ENCODE measurements around the gene MYH7B. TPM values are rescaled to one million over a fixed set of nuclear protein-coding genes. Genes with fewer than 3 reads are reported as not detected.
A peak's percentile ranks its signal among the peaks of the same experiment; 100 is the strongest.

Gene MYH7B
- total RNA-seq, 3 donors from 2014 or later, result 0.76 to 1.9 (median 0.99) TPM

GRCh38 chr20:34976286-34976685 is 20.6 kb downstream of the MYH7B start:
- H3K4me1 ChIP-seq (ENCODE audit: low read depth), result no peaks in the 10 kb centered on the region
- DNase-seq, result peak in 1 of 3 donors; percentile 12
- no peak overlapping the region for H3K4me3 ChIP-seq
- H3K36me3 ChIP-seq (ENCODE audit: low read depth), result no peaks in the 10 kb centered on the region
- ATAC-seq, result no peak
- intact Hi-C loops (cut with DNase I, micrococcal nuclease), result no loop called here
- no peak for TF ChIP-seq CTCF (IDR thresholded peaks at IDR 0.05)
- no peaks in the 10 kb centered on the region for H3K9me3 ChIP-seq

- intact Hi-C loops (cut with DNase I, micrococcal nuclease), result no loop called here
- DNase-seq (peak in 1 of 3 donors; percentile 22), ATAC-seq (no peak)
- Histone ChIP-seq H3K4me3 (no peak overlapping the region), H3K4me1 (ENCODE audit: low read depth) (no peaks in the 10 kb centered on the region), H3K36me3 (ENCODE audit: low read depth) (no peaks in the 10 kb centered on the region), H3K9me3 (no peaks in the 10 kb centered on the region)
- no peak for TF ChIP-seq CTCF (IDR thresholded peaks at IDR 0.05)
Observed at GRCh38 chr20:34977365-34978091, 21.9 kb downstream of the MYH7B start.

GRCh38 chr20:34978092-34978744 is 22.6 kb downstream of the MYH7B start:
- ATAC-seq, result no peak
- Histone ChIP-seq H3K9me3 (no peaks in the 10 kb centered on the region), H3K36me3 (ENCODE audit: low read depth) (no peaks in the 10 kb centered on the region), H3K4me1 (ENCODE audit: low read depth) (peaks cover 3% of the 10 kb centered on the region), H3K4me3 (no peak overlapping the region)
- no peak for TF ChIP-seq CTCF (IDR thresholded peaks at IDR 0.05)
- intact Hi-C loops (cut with DNase I, micrococcal nuclease), result no loop called here
- DNase-seq, result peak in 2 of 3 donors; percentile 3 to 6

GRCh38 chr20:34979366-34980153 is 23.9 kb downstream of the MYH7B start:
- intact Hi-C loops (cut with DNase I, micrococcal nuclease), result no loop called here
- no peaks in the 10 kb centered on the region for H3K9me3 ChIP-seq
- H3K4me1 ChIP-seq (ENCODE audit: low read depth), result peaks cover 16% of the 10 kb centered on the region
- H3K36me3 ChIP-seq (ENCODE audit: low read depth), result no peaks in the 10 kb centered on the region
- ATAC-seq, result peak; percentile 19
- H3K4me3 ChIP-seq, result no peak overlapping the region
- TF ChIP-seq CTCF (IDR thresholded peaks at IDR 0.05), result no peak
- DNase-seq, result peak; percentile 30 to 64 (median 47)

GRCh38 chr20:34980543-34981233 is 25.0 kb downstream of the MYH7B start:
- no peaks in the 10 kb centered on the region for H3K36me3 ChIP-seq (ENCODE audit: low read depth)
- H3K4me3 ChIP-seq, result no peak overlapping the region
- H3K4me1 ChIP-seq (ENCODE audit: low read depth), result peaks cover 18% of the 10 kb centered on the region
- peak; percentile 72 for ATAC-seq
- intact Hi-C loops (cut with DNase I, micrococcal nuclease), result no loop called here
- peak; percentile 68 to 76 (median 73) for DNase-seq
- no peak for TF ChIP-seq CTCF (IDR thresholded peaks at IDR 0.05)
- H3K9me3 ChIP-seq, result no peaks in the 10 kb centered on the region

Measured in mucosa of descending colon (tissue), 3 donors.